Fibroblast of lung (primary cell): ENCODE results near the gene NGF. TPM values are rescaled to one million over a fixed set of nuclear protein-coding genes. Genes with fewer than 3 reads are reported as not detected.
"Not testable (repeated sequence)": the region's sequence is repeated elsewhere in the genome, so short reads cannot be mapped to it uniquely, and the experiment has no call there.

Source experiments
- DNase-seq, 2 donors: peaks; one replicate each; pipeline versions ENCODE4 v3.0.0 to v3.0.0-alpha.2; 2010; ENCODE audit warnings: low read depth in 2 of 2
- H2AFZ ChIP-seq: 2 replicates; pipeline ENCODE4 v1.5.1; 2012; ENCODE audit warnings: low read length, control low read depth, inconsistent platforms
- H3K27ac ChIP-seq: 2 replicates; pipeline ENCODE4 v1.5.1; 2011; ENCODE audit warnings: low read length, control low read depth; ENCODE audit not compliant: insufficient read depth
- H3K27me3 ChIP-seq: 2 replicates; pipeline ENCODE4 v1.5.1; 2011; ENCODE audit warnings: mild to moderate bottlenecking, low read length; ENCODE audit not compliant: control insufficient read depth, insufficient read depth
- H3K36me3 ChIP-seq: 2 replicates; pipeline ENCODE4 v1.5.1; 2011; ENCODE audit warnings: low read length; ENCODE audit not compliant: control insufficient read depth, insufficient read depth
- H3K4me1 ChIP-seq: 2 replicates; pipeline ENCODE4 v1.5.1; 2011; ENCODE audit warnings: low read length; ENCODE audit not compliant: control insufficient read depth, insufficient read depth; ENCODE audit errors: extremely low read depth
- H3K4me2 ChIP-seq: 2 replicates; pipeline ENCODE4 v1.5.1; 2011; ENCODE audit warnings: low read length, control low read depth; ENCODE audit not compliant: insufficient read depth; ENCODE audit errors: extremely low read depth
- H3K4me3 ChIP-seq, 4 experiments: fragments of 200-600 bp in 1 of 4; sonication (generic) in 1 of 4; replicated peaks in 1 of 4; 2 replicates each; pipeline ENCODE4 v1.5.1; 2011 to 2016; ENCODE audit warnings: low read length in 4 of 4, low read depth in 3 of 4, mild to moderate bottlenecking in 3 of 4, control low read depth in 2 of 4, inconsistent platforms in 1 of 4, mixed read lengths in 1 of 4; ENCODE audit not compliant: insufficient read depth in 1 of 4; ENCODE audit errors: control extremely low read depth in 1 of 4
- H3K79me2 ChIP-seq: 2 replicates; pipeline ENCODE4 v1.5.1; 2012; ENCODE audit warnings: mild to moderate bottlenecking, low read length, inconsistent platforms; ENCODE audit not compliant: control insufficient read depth, insufficient read depth
- H3K9ac ChIP-seq: 2 replicates; pipeline ENCODE4 v1.5.1; 2011; ENCODE audit warnings: mild to moderate bottlenecking, low read length, control low read depth; ENCODE audit not compliant: insufficient read depth
- H3K9me3 ChIP-seq: 2 replicates; pipeline ENCODE4 v1.5.1; 2012; ENCODE audit warnings: low read depth, low read length; ENCODE audit not compliant: control insufficient read depth, insufficient read depth
- H4K20me1 ChIP-seq: 2 replicates; pipeline ENCODE4 v1.5.1; 2011; ENCODE audit warnings: low read length; ENCODE audit not compliant: control insufficient read depth, insufficient read depth; ENCODE audit errors: extremely low read depth
- CTCF ChIP-seq, 2 donors: IDR thresholded peaks in 1 of 2; conservative IDR thresholded peaks in 1 of 2; 1 replicate in 1 of 2; 2 replicates in 1 of 2; pipeline ENCODE4 v1.5.1; 2011 to 2012; ENCODE audit warnings: low read length in 2 of 2, control low read depth in 1 of 2, inconsistent platforms in 1 of 2, low read depth in 1 of 2, mild to moderate bottlenecking in 1 of 2
- EZH2 ChIP-seq: IDR thresholded peaks from 2 replicates; pipeline ENCODE4 v1.5.1; 2012; ENCODE audit warnings: low read length, control low read depth, mild to moderate bottlenecking; ENCODE audit errors: missing control alignments
- polyA plus RNA-seq, 2 donors: library from polyadenylated mRNA; depleted of rRNA in 1 of 2; stranded (reverse) in 1 of 2; unstranded in 1 of 2; fragments of >200 nt; gene quantifications; 2 replicates each; pipeline ENCODE4 v1.2.1, GENCODE V29; 2011 to 2012; ENCODE audit warnings: missing spikeins in 1 of 2
- total RNA-seq: library from RNA; depleted of rRNA; stranded (reverse); fragments of >200 nt; gene quantifications from 2 replicates; pipeline ENCODE4 v1.2.1, GENCODE V29; 2014

Gene NGF
- total and polyA plus RNA-seq, 2 donors (not counting 1 experiment from before 2014, with no cell fraction given) = 4.0 to 17.6 TPM

GRCh38 chr1:115311474-115311989 is 26.5 kb downstream of the NGF start:
- Histone ChIP-seq H3K4me1 (peaks cover 3% of the 10 kb centered on the region), H3K4me3 (no peak overlapping the region), H2AFZ (no peak overlapping the region), H3K36me3 (no peaks in the 10 kb centered on the region), H4K20me1 (no peaks in the 10 kb centered on the region), H3K9ac (no peak overlapping the region), H3K9me3 (no peaks in the 10 kb centered on the region), H3K4me2 (no peak overlapping the region), H3K27ac (no peak overlapping the region), H3K27me3 (no peaks in the 10 kb centered on the region), H3K79me2 (peaks cover 5% of the 10 kb centered on the region)
- TF ChIP-seq CTCF (conservative IDR thresholded peaks at IDR 0.05 in 1 of 2, IDR thresholded peaks at IDR 0.05 in 1 of 2; ENCODE audit: low read depth in 1 of 2, low read length in 2 of 2) (no peak), EZH2 (no peak)
- no peak for DNase-seq

- no peak overlapping the region for H3K9ac ChIP-seq
- no peak for DNase-seq
- H3K36me3 ChIP-seq = no peaks in the 10 kb centered on the region
- no peak overlapping the region for H3K4me2 ChIP-seq
- H3K27me3 ChIP-seq = no peaks in the 10 kb centered on the region
- H3K9me3 ChIP-seq = no peaks in the 10 kb centered on the region
- no peak overlapping the region for H3K4me3 ChIP-seq
- no peak for TF ChIP-seq EZH2
- TF ChIP-seq CTCF (conservative IDR thresholded peaks at IDR 0.05 in 1 of 2, IDR thresholded peaks at IDR 0.05 in 1 of 2; ENCODE audit: low read depth in 1 of 2, low read length in 2 of 2) = no peak
- H3K79me2 ChIP-seq = peaks cover 5% of the 10 kb centered on the region
- peaks cover 3% of the 10 kb centered on the region for H3K4me1 ChIP-seq
- H4K20me1 ChIP-seq = no peaks in the 10 kb centered on the region
- H2AFZ ChIP-seq = no peak overlapping the region
- no peak overlapping the region for H3K27ac ChIP-seq
Observed at GRCh38 chr1:115310581-115311473, 27.2 kb downstream of the NGF start.

DNA sequence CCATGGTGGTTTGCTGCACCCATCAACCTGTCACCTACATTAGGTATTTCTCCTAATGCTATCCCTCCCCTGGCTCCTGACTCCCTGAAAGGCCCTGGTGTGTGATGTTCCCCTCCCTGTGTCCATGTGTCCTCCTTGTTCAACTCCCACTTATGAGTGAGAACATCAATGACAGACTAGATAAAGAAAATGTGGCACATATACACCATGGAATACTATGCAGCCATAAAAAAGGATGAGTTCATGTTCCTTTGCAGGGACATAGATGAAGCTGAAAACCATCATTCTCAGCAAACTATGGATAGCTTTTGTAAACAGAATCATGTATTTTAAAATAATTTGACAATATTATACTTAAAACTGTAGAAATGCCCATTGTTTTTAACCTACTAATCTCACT is 28.5 kb downstream of the NGF start:
- not testable (repeated sequence) for H3K27ac ChIP-seq, H2AFZ ChIP-seq, H3K4me2 ChIP-seq, H3K4me3 ChIP-seq, H3K4me1 ChIP-seq, DNase-seq, H3K9me3 ChIP-seq, H4K20me1 ChIP-seq, H3K36me3 ChIP-seq, H3K27me3 ChIP-seq, H3K9ac ChIP-seq, H3K79me2 ChIP-seq
